HG03135 (cell line): ENCODE measurements around the gene LYPD5.
"Not testable (repeated sequence)": the region's sequence is repeated elsewhere in the genome, so short reads cannot be mapped to it uniquely, and the experiment has no call there.

Source experiments
- ATAC-seq: cut with Tn5 transposase; IDR thresholded peaks from one replicate; pipeline ENCODE4 v1.9.1; 2021; ENCODE audit warnings: mild to moderate bottlenecking, moderate library complexity; ENCODE audit not compliant: unreplicated experiment

The LYPD5 gene

DNA sequence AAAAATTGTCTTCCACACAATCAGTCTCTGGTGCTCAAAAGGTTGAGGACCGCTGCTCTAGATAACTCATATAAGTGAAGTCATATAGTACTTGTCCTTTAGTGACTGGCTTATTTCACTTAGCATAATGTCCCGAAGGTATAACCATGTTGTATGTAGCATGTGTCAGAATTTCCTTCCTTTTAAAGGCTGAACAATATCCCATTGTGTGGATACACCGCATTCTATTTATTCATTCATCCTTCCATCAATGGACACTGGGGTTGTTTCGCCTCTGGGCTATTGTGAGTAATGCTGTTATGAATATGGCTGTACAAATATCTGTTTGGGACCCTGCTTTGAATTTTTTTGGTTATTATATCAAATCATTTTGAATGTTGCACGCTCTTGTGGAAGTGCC lies 4.6 kb upstream of the LYPD5 start:
- no peak for ATAC-seq

DNA sequence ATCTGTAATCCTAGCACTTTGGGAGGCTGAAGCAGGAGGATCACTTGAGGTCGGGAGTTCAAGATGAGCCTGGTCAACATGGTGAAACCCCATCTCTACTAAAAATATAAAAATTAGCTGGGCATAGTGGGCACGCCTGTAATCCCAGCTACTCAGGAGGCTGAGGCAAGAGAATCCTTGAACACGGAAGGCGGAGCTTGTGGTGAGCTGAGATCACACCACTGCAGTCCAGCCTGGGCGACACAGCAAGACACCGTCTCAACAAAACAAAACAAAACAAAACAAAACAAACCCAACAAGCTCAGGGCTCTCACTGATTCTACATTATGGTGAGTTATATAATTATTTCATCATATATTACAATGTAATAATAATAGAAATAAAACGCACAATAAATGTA lies 4.2 kb upstream of the LYPD5 start:
- not testable (repeated sequence) for ATAC-seq

DNA sequence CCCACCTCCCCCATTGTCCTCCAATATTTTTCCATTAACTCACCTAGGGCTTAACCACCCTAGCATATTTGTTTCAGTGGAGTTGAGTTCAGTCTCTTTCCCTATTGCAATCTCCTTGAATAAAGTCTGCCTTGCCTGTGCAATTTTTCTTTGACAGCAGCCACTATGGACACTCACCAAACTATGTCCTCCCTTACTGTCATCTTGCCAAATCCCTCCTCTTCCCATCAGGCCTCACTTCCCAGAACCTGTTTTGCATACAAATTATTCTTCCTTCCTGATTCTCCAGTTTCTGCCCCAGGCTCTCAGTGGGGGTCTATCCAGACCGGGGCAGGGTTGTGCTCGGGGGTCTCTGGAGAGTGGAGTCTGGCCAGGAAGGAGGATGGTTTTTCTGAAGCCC lies 2.2 kb upstream of the LYPD5 start:
- no peak for ATAC-seq

DNA sequence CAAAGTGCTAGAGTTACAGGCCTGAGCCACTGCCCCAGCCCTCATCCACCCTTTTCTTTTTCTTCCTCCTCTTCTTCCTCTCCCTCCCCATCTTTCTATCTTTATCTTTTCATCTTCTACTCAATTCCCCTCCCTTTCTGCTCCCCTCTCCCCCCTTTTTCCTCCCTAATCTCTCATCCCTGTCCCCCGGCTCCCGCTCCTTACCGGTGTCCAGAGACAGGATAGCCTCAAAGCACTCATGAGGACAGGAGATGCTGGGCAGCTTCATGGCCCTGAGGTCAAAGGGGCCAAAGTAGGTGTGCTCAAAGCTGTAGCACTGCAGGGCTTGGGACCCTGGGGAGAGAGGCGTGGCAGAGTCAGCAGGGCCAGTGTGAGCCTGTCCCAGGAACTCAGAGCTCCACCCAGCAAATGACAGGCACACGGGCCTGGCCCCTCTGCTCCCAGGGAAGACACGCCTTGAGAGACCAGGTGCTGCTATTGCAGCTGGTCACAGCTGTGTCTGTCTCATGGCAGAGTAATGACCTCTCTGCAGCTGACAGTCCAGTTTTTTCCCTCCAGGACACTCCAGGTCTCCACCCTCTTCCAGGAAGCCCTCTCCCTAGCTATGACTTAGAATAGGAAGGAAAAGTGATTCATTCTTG lies 2.6 kb downstream of the LYPD5 start:
- ATAC-seq = no peak

DNA sequence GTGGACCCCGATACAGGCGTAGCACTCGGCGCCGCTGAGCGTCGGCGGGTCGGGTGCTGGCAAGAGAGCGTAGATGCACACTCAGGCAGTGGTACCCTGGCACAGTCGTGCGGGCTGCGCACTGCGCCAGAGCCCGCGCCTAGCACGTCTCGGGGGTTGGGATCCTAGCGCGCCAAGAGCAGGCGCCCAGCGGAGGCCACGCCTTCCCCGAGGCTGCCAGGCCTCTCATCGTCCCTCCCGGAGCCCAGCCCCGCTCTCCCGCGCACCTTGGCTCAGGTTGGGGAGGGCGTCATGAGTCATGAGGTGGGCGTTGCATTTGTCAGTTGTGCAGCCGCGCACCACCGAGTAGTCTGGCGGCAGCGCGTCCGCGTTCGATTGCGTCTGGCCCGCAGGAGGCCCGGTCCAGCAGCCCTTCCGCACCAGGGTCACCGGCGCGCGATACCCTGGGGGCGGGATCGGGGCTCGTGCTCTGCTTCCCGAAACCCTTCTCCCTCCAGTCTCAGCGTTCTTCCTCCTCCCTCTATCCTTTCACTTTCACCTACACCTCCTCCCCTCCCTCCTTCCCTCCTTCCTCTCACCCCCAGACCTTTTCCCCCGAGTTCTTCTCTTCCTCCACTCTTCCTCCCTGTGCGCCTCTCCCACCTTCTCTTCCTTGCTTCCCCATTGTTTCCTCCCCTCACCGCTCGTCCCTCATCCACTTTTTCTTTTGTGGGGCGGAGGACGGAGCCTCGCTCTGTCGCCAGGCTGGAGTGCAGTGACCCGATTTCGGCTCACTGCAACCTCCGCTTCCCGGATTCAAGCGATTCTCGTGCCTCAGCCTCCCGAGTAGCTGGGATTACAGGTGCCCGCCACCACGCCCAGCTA lies 3.5 kb downstream of the LYPD5 start:
- ATAC-seq = no peak

DNA sequence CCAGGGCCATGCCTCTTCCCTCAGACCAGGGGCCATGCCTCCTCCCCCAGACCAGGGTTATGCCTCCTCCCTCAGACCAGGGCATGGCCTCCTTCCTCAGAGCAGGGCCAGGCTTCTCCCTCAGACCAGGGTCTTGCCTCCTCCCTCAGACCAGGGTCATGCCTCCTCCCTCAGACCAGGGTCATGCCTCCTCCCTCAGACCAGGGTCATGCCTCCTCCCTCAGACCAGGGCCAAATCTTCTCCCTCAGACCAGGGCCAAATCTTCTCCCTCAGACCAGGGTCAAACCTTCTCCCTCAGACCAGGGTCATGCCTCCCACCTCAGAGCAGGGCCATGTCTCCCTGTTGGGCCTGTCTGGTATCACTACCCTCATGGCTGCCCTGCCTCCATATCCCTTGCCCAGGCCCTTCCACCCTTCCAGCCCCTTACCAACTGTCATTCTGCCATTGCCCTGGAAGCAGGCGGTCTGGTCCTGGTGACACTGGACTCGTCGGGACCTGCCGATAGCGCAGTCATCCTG lies 4.2 kb downstream of the LYPD5 start:
- no peak for ATAC-seq

DNA sequence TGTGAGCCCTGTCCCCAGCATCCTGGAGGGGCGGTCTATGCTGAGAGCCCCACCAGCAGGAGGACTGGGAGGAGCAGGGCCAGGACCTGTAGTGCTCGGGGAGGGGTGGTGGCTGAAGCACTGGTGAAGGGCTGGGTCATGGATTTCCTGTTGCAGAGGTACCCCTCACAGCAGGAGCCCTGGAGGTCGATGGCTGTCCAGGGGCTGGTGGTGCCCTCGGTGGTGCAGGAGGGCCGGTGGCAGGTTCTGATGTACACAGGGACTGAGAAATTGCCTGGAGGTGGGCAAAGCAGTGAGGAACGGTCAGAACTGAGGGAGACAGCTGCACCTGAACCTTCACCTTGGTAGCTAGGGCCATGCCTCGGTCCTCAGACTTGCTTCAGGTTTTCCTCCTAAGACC lies 4.7 kb downstream of the LYPD5 start:
- no peak for ATAC-seq

DNA sequence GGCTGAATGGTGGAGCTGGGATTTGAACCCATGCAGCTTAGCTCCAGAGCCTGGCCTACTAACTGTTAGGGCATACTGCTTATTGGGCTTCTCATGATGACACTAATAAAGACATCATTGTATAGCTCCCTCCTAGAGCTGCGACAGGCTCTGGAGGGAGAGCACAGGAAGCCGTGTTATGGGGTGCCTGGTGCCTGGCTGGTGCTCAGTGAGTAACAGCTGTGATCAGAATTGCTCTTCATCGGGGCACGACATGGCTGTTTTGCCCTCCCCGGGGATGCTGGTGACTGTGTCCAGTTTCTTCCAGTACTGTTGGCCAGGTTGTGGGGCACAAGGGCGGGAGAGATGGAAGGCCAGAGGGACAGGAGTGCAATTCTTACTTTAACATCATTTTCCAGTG lies 5.1 kb downstream of the LYPD5 start:
- ATAC-seq = no peak

DNA sequence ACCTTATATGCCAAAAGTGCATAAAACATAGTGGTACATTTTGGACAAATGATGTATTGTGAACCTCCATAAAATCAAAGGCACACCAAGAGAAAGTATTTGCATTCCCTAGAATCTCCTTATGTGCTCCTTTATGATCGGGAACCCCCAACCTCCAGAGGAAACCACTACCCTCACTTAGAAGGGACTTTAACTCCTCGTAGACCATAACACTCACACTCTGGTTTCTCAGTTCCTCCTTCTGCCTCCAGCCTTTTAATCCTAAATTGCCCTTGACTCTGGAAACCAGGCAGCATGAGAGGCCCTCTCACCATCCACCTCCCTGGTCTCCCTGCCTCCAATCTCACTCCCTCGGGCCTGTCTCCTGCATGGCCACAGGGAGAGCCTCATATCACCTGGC lies 11.7 kb downstream of the LYPD5 start:
- ATAC-seq = no peak

DNA sequence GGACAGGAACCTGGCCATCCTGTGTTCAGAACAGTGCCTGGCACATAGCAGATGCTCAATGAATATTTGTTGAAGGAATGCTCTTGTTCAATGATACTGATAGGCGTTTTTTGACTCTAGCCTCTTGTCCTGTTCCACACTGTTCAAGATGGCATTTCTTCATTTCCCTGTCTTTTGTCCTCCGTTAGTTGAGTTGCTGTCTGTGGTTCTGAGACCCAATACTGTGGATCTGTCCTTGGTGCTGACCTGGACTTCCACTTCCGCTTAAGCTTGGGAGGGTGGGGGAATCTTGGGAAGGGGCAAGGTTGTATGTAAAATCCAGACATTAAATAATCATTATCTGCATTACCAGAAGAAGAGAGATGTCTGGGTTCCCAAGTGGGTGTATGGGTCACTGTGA lies 13.2 kb downstream of the LYPD5 start:
- no peak for ATAC-seq

DNA sequence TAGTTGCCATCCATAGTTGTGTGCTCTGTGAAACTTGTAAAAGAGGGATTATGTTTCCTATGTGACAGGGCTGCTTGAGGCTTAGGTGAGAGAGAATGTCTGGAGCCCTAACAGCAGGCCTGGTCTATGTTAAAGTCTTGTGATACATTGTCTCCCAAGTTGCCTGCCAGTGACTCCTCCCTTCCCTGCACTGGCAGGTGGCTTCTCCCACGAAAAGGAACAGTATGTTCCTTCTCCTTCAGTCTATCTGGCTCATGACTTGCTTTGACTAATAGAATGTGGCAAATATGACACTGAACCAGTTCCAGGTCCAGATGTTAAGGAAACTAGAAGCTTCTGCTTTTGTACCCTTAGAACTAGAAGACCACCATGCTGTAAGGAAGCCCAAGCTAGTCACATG lies 15.6 kb downstream of the LYPD5 start:
- no peak for ATAC-seq

DNA sequence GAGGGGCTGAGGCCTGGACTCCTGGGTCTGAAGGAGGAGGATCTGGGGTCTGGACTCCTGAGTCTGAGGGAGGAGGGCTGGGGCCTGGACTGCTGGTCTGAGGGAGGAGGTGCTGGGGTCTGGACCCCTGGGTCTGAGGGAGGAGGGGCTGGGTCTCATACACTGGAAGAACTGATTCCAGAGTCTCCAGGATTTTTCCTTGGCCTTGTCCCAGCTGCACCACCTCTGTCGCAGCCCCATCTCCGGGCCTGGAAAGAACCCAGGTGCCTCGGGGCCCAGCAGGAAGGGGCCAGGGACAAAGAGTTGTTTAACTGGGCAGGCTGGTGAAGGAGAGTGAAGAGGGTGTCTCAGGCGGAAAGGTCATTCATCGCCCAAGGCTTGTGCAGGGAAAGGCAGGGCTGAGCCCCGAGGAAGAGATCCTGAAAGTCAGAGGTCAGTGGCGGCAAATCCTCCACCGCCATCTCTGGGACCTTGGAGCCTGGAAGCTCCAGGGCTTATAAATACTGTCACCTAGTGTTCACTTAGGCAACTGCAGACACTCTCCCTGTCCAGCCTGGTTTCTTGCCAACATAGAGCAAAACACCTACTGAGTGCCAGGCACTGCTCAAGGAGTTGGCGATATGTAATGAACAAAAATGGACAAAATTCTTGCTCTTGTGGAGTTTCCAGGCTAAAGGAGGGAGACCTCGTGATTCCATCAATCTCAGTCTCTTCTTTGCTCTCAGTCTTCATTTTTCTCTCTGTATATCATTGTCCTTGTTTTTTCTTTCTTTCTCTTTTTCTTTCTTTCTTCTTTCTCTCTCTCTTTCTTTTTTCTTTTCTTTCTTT lies 17.1 kb downstream of the LYPD5 start:
- ATAC-seq = no peak

DNA sequence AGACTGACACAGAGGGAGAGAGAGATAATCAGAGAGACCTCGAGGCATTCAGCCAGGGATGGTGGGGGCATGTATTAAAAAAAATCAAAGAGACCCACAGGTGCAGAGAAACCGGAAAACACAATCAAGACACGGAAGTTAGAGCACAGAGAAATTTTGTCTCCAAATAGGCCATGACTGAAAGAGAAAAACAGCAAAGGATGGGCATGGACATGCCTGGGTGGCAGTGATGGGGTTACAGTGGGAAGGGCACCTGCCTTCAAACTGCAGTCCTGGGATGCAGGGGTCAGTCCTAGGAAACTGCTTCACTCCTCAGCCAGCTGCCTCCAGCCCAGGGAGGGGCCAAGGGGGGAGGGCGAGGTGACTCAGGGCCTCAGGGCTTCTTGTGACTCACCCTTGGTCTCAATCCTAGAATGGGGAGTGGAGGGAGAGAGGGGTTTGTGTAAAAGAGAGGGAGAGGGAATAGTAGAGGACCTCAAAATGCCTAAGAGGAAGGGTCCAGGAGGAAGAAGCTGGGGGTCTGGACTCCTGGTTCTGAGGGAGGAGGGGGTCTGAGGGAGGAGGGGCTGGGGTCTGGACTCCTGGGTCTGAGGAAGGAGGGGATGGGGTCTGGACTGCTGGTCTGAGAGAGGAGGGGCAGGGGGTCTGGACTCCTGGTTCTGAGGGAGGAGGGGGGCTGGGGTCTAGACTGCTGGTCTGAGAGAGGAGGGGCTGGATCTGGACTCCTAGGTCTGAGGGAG lies 17.8 kb downstream of the LYPD5 start:
- no peak for ATAC-seq

DNA sequence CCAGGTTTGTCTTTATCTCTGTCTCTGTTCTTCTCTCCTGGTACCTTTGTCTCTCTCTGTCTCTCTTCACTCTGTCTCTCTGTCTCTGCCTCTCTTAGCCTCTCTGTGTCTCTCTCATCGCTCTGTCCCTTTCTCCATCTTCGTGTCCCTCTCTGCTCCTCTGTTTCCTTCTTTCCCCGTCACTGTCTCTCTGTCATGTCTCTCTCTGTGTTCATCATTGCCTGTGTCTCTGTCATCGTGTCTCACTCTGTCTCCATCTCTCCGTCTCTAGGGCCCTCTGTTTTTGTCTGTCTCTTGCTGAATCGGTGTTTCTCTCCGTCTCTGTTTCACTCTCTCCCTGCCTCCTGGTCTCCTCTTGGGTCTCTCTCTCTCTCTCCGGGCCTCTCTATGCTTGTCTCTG lies 18.6 kb downstream of the LYPD5 start:
- ATAC-seq = no peak

DNA sequence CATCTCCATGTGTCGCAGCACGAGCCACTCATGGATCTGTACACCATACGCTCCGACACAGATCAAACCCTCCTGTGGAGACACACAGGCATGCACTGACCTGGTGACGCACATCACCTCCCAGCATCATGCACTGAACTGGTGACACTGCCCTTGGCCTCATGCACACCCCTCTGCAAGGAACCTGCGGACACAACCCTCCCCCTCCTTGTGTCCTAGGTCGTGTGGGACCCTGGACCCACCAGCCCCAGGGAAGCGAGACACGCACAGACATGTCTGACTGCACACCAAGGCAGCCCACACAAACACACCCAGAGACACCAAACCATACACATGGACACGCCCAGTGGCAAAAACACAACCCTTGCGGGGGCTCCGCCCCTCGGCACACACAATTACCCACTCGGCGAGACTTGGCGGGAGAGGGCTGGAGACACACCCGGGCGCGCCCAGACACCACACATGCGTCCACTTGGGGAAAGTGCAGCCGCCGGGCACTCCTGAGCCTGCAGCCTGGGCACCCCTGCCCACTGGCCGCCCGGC lies 19.5 kb downstream of the LYPD5 start:
- no peak for ATAC-seq

DNA sequence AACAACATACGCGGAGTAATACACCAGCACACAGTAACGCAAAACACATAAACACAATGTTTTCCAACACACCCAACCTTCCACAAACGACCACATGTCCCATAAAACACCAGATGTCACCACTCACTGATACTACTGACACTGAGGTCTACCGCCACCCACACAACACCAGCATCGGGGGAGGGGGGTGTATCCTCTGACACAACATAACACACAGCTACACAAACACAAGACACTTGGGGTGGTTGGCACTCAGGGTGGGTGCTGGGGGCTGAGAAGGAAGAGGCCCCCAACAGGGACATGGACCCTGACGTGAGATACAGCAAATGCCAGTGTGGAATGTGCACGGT lies 20.0 kb downstream of the LYPD5 start:
- ATAC-seq = no peak

DNA sequence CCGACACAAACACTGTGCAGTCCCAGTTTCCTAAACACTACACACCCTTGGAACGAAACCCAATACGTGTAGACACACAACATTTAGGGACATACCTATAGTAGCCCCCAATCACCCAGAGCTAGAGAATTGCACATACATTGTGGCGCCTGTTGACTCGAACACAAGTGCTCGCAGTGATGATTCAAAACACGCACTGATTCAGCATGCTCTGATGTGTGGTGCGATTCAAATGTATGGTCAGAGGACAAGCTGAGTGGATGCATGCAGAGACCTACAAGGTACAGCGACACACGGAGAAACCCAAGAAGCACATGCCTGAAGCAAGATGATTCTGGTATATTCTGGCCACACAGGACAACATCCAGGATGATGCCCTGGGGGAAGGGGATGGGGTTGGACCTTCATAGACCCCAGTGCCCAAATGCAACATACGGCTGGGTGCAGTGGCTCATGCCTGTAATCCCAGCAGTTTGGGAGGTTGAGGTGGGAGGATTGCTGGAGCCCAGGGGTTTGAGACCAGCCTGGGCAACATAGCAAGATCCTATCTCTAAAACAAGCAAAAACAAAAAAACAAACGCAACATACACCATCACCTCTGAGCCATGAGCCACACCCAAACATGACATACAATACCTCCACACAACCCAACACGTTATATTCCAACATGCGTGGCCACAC lies 20.5 kb downstream of the LYPD5 start:
- ATAC-seq = no peak

DNA sequence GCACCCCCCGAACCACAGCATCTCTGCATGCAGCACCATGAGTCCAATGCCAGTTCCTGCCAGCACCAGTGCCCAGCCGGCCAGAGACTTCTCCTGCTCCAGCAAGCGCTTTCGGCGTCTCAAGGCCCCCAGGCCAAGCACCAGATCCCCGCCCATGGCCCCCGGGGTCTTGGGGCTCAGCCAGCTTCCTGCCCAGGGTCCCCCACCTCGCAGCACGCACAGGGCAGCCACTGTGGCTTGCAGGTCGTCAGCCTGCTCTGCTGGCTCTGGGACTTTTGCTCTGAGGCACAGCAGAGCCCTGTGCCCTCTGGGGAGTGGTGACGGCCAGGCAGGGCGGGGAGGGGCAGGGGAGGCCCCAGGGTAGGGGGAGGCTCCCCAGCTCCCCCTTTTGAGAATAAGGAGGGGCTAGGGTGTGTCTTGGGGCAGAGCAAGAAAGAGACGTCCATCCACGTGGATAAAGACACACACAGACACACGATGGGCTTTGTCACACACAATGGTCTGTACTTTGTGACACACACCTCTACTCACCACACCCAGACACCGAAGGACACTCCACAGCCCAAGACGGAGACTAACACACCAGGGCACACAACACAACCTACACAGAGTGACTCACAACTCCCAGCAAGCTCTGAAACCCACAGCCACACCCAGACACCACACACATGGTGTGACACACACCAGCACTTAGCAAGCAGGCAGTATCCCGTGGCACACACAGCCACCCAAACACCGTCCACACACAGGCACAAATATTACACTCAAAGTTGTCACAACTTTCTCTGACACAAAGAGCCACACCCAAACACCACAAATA lies 21.3 kb downstream of the LYPD5 start, which contains the start of gene KCNN4:
Gene KCNN4 (minus strand): TSS at position 268 of the 820 bp plus-strand sequence. CDS start 112 bp downstream, at position 156.
- ATAC-seq = no peak

DNA sequence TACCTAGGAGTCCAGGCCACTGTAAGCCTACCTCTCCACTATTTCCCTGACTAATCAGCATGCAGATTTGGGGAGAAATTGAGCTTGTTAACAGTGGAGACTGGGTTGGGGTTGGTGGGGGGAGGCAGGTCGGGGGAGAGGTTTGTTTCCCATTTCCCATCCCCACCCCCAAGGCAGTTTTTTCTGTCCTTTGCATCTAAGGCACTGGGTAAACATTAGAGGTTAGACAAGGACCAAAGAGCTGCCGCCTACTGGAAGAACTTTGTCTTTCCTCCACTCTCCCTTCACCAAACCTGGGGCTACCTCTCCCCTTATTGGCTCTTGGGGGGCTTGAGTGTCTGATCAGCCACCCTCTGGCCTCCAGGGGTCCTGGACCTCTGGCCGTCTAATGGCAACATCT lies 22.4 kb downstream of the LYPD5 start:
- ATAC-seq = no peak
